CD4-positive, alpha-beta T cell treated with Interleukin-10 for 1 hour (primary cell): Measurements from ENCODE around the gene SLC40A1.
"Not testable (repeated sequence)": the region's sequence is repeated elsewhere in the genome, so short reads cannot be mapped to it uniquely, and the experiment has no call there.

ENCODE experiments used
- DNase-seq: peaks from one replicate; pipeline ENCODE4 v3.0.0-alpha.2; 2020

Gene SLC40A1

GRCh38 chr2:189580658-189581353 lies at the start of gene SLC40A1:
Gene SLC40A1, minus strand, starts transcription at chr2:189580786. Its CDS starts 326 bp downstream, at chr2:189580460.
- DNase-seq: peak; percentile 68

GRCh38 chr2:189629531-189630453 lies 49.2 kb upstream of the SLC40A1 start:
- no peak for DNase-seq

- DNase-seq: no peak
Observed at GRCh38 chr2:189628817-189629530, 48.4 kb upstream of the SLC40A1 start.

GRCh38 chr2:189627789-189628188 lies 47.2 kb upstream of the SLC40A1 start:
- DNase-seq: no peak

- no peak for DNase-seq
Observed at GRCh38 chr2:189625636-189626035, 45.0 kb upstream of the SLC40A1 start.

- DNase-seq: no peak
Observed at GRCh38 chr2:189624648-189625355, 44.2 kb upstream of the SLC40A1 start.

GRCh38 chr2:189623049-189623448 lies 42.5 kb upstream of the SLC40A1 start:
- no peak for DNase-seq

GRCh38 chr2:189621781-189622180 lies 41.2 kb upstream of the SLC40A1 start:
- DNase-seq: no peak

GRCh38 chr2:189618197-189618596 lies 37.6 kb upstream of the SLC40A1 start:
- DNase-seq: no peak

GRCh38 chr2:189614585-189614984 lies 34.0 kb upstream of the SLC40A1 start:
- no peak for DNase-seq

GRCh38 chr2:189613650-189614420 lies 33.2 kb upstream of the SLC40A1 start:
- no peak for DNase-seq

- DNase-seq: no peak
Observed at GRCh38 chr2:189613077-189613636, 32.6 kb upstream of the SLC40A1 start.

GRCh38 chr2:189610700-189611099 lies 30.1 kb upstream of the SLC40A1 start:
- no peak for DNase-seq

- no peak for DNase-seq
Observed at GRCh38 chr2:189609853-189610252, 29.3 kb upstream of the SLC40A1 start.

- DNase-seq: no peak
Observed at GRCh38 chr2:189609423-189609816, 28.8 kb upstream of the SLC40A1 start.

GRCh38 chr2:189608795-189609422 lies 28.3 kb upstream of the SLC40A1 start:
- no peak for DNase-seq

- DNase-seq: no peak
Observed at GRCh38 chr2:189608170-189608569, 27.6 kb upstream of the SLC40A1 start.

- DNase-seq: no peak
Observed at GRCh38 chr2:189602233-189602632, 21.6 kb upstream of the SLC40A1 start.

- not testable (repeated sequence) for DNase-seq
Observed at GRCh38 chr2:189601652-189602051, 21.1 kb upstream of the SLC40A1 start.

GRCh38 chr2:189601043-189601442 lies 20.5 kb upstream of the SLC40A1 start:
- DNase-seq: peak; percentile 16

- DNase-seq: no peak
Observed at GRCh38 chr2:189599245-189599644, 18.7 kb upstream of the SLC40A1 start.
